Sigmoid colon (tissue), 7 donors: Measurements from ENCODE around the gene BPIFA1. TPM values are rescaled to one million over a fixed set of nuclear protein-coding genes. Genes with fewer than 3 reads are reported as not detected.

ENCODE experiments used
- DNase-seq: peaks from one replicate; pipeline ENCODE4 v3.0.0-alpha.2; 2019
- H3K27ac ChIP-seq, 4 donors: fragments of 200-600 bp; sonication (generic); one replicate each; pipeline ENCODE4 v1.5.1; 2016 to 2019; ENCODE audit warnings: mild to moderate bottlenecking in 1 of 4
- H3K27me3 ChIP-seq, 3 donors: fragments of 200-600 bp; sonication (generic); one replicate each; pipeline ENCODE4 v1.5.1; 2019; ENCODE audit warnings: mild to moderate bottlenecking in 1 of 3
- H3K36me3 ChIP-seq, 4 donors: fragments of 200-600 bp; sonication (generic); one replicate each; pipeline ENCODE4 v1.5.1; 2016 to 2019
- H3K4me1 ChIP-seq, 4 donors: fragments of 200-600 bp; sonication (generic); one replicate each; pipeline ENCODE4 v1.5.1; 2017 to 2019
- H3K4me3 ChIP-seq, 4 donors: fragments of 200-600 bp; sonication (generic); one replicate each; pipeline ENCODE4 v1.5.1; 2017 to 2019; ENCODE audit warnings: mild to moderate bottlenecking in 2 of 4, moderate library complexity in 1 of 4
- H3K9me3 ChIP-seq, 4 donors: fragments of 200-600 bp in 3 of 4; sonication (generic) in 3 of 4; one replicate each; pipeline versions ENCODE4 v1.5.1 to v1.6.1; 2013 to 2019
- CTCF ChIP-seq, 4 experiments: fragments of 450-650 bp in 3 of 4; fragments of 200-600 bp in 1 of 4; IDR thresholded peaks; one replicate each; pipeline ENCODE4 v1.5.1; 2016 to 2019; ENCODE audit warnings: antibody characterized with exemption in 4 of 4, mild to moderate bottlenecking in 3 of 4, moderate library complexity in 2 of 4
- EP300 ChIP-seq, 4 donors: sonication (generic); formaldehyde crosslinking; IDR thresholded peaks; one replicate each; pipeline ENCODE4 v1.6.1; 2017; ENCODE audit warnings: antibody characterized with exemption in 4 of 4
- POLR2A ChIP-seq, 2 donors: fragments of 450-650 bp; IDR thresholded peaks; one replicate each; pipeline ENCODE4 v1.6.1; 2016; ENCODE audit warnings: antibody characterized with exemption in 2 of 2, mild to moderate bottlenecking in 2 of 2, moderate library complexity in 2 of 2
- POLR2AphosphoS5 ChIP-seq, 4 donors: sonication (generic); formaldehyde crosslinking; IDR thresholded peaks; one replicate each; pipeline ENCODE4 v1.6.1; 2017; ENCODE audit warnings: antibody characterized with exemption in 4 of 4
- WGBS, 2 donors: extraction: QIAGEN DNeasy Blood & Tissue Kit; methylation state at CpG; one replicate each; pipeline ENCODE4 v1.1.7; 2013; 5-methylcytosine and 5-hydroxymethylcytosine counted together
- intact Hi-C: fragments of 100-400 bp; cut with DNase I; formaldehyde crosslinking; loops from one replicate; pipeline ENCODE4 v1.15.1; 2023
- polyA plus RNA-seq, 3 donors: library from polyadenylated mRNA; stranded (reverse); fragments of 200-250 nt; gene quantifications; one replicate each; pipeline ENCODE4 v1.2.3, GENCODE V29; 2013
- total RNA-seq, 4 donors: library from RNA; depleted of rRNA; stranded (reverse); fragments of >200 nt; gene quantifications; one replicate each; pipeline ENCODE4 v1.1.0, GENCODE V29; 2016
- donor health status: healthy with polysubstance abuse.
- donor health status: Bipolar disorder and iron deficiency.
- donor health status: healthy.

Gene BPIFA1
- total and polyA plus RNA-seq, 7 donors, result not detected

- 62 to 73% methylated on average over 7 of the region's 7 CpGs for WGBS, 2 donors
Observed at GRCh38 chr20:33231237-33231636, 4.6 kb upstream of the BPIFA1 start.

GRCh38 chr20:33232486-33233072 is 3.2 kb upstream of the BPIFA1 start:
- Histone ChIP-seq H3K4me3 (no peak overlapping the region), H3K27me3 (peaks cover 0 to 19% (median 0%) of the 10 kb centered on the region in 3 donors), H3K4me1 (no peaks in the 10 kb centered on the region), H3K36me3 (no peaks in the 10 kb centered on the region), H3K27ac (no peak overlapping the region), H3K9me3 (no peaks in the 10 kb centered on the region)
- no peak for DNase-seq
- no peak for TF ChIP-seq POLR2AphosphoS5 (IDR thresholded peaks at IDR 0.05)
- no peak for TF ChIP-seq EP300 (IDR thresholded peaks at IDR 0.05)
- no peak for TF ChIP-seq CTCF (IDR thresholded peaks at IDR 0.05)
- TF ChIP-seq POLR2A (IDR thresholded peaks at IDR 0.05), result no peak
- intact Hi-C loops, result no loop called here
- WGBS, 2 donors, result 9 to 18% methylated on average over 2 of the region's 2 CpGs

More at GRCh38 chr20:33231237-33231636, 4.6 kb upstream of the BPIFA1 start:
- no peaks in the 10 kb centered on the region for H3K36me3 ChIP-seq
- intact Hi-C loops, result no loop called here
- no peaks in the 10 kb centered on the region for H3K4me1 ChIP-seq
- no peak overlapping the region for H3K4me3 ChIP-seq
- no peaks in the 10 kb centered on the region for H3K9me3 ChIP-seq
- no peak for TF ChIP-seq POLR2A (IDR thresholded peaks at IDR 0.05)
- TF ChIP-seq EP300 (IDR thresholded peaks at IDR 0.05), result no peak
- no peak for TF ChIP-seq POLR2AphosphoS5 (IDR thresholded peaks at IDR 0.05)
- TF ChIP-seq CTCF (IDR thresholded peaks at IDR 0.05), result no peak
- no peak overlapping the region for H3K27ac ChIP-seq
- peaks cover 0 to 19% (median 0%) of the 10 kb centered on the region in 3 donors for H3K27me3 ChIP-seq
- no peak for DNase-seq

- H3K27me3 ChIP-seq, result peaks cover 0 to 19% (median 0%) of the 10 kb centered on the region in 3 donors
- intact Hi-C loops, result no loop called here
Observed at GRCh38 chr20:33233129-33233774, 2.5 kb upstream of the BPIFA1 start.

GRCh38 chr20:33234050-33234449 is 1.7 kb upstream of the BPIFA1 start:
- TF ChIP-seq POLR2AphosphoS5 (IDR thresholded peaks at IDR 0.05) (no peak), EP300 (IDR thresholded peaks at IDR 0.05) (no peak), POLR2A (IDR thresholded peaks at IDR 0.05) (no peak), CTCF (IDR thresholded peaks at IDR 0.05) (no peak)
- Histone ChIP-seq H3K9me3 (no peaks in the 10 kb centered on the region), H3K27me3 (peaks cover 0 to 19% (median 0%) of the 10 kb centered on the region in 3 donors), H3K36me3 (no peaks in the 10 kb centered on the region), H3K4me3 (no peak overlapping the region), H3K4me1 (no peaks in the 10 kb centered on the region), H3K27ac (no peak overlapping the region)
- WGBS, 2 donors, result 86 to 93% methylated on average over 2 of the region's 2 CpGs
- intact Hi-C loops, result no loop called here
- DNase-seq, result no peak

More at GRCh38 chr20:33233129-33233774, 2.5 kb upstream of the BPIFA1 start:
- no peaks in the 10 kb centered on the region for H3K4me1 ChIP-seq
- 23 to 35% methylated on average over 5 of the region's 5 CpGs for WGBS, 2 donors
- H3K9me3 ChIP-seq, result no peaks in the 10 kb centered on the region
- no peaks in the 10 kb centered on the region for H3K36me3 ChIP-seq
- DNase-seq, result no peak
- H3K4me3 ChIP-seq, result no peak overlapping the region
- no peak overlapping the region for H3K27ac ChIP-seq
- TF ChIP-seq EP300 (IDR thresholded peaks at IDR 0.05) (no peak), POLR2AphosphoS5 (IDR thresholded peaks at IDR 0.05) (no peak), POLR2A (IDR thresholded peaks at IDR 0.05) (no peak), CTCF (IDR thresholded peaks at IDR 0.05) (no peak)
